ENCODE data around the gene FSCN2.
A peak's percentile ranks its signal among the peaks of the same experiment; 100 is the strongest.
"Not testable (repeated sequence)": the region's sequence is repeated elsewhere in the genome, so short reads cannot be mapped to it uniquely, and the experiment has no call there.

Gene FSCN2

DNA sequence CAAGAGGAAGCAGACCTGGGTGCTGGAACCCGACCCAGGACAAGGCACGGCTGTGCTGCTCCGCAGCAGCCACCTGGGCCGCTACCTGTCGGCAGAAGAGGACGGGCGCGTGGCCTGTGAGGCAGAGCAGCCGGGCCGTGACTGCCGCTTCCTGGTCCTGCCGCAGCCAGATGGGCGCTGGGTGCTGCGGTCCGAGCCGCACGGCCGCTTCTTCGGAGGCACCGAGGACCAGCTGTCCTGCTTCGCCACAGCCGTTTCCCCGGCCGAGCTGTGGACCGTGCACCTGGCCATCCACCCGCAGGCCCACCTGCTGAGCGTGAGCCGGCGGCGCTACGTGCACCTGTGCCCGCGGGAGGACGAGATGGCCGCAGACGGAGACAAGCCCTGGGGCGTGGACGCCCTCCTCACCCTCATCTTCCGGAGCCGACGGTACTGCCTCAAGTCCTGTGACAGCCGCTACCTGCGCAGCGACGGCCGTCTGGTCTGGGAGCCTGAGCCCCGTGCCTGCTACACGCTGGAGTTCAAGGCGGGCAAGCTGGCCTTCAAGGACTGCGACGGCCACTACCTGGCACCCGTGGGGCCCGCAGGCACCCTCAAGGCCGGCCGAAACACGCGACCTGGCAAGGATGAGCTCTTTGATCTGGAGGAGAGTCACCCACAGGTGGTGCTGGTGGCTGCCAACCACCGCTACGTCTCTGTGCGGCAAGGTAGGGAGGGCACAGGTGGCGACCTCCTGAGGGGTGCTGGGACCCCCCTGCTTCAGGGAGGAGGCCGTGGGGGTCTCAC lies 667 bp downstream of the FSCN2 start:
- peak; percentile 53 for DNase-seq

DNA sequence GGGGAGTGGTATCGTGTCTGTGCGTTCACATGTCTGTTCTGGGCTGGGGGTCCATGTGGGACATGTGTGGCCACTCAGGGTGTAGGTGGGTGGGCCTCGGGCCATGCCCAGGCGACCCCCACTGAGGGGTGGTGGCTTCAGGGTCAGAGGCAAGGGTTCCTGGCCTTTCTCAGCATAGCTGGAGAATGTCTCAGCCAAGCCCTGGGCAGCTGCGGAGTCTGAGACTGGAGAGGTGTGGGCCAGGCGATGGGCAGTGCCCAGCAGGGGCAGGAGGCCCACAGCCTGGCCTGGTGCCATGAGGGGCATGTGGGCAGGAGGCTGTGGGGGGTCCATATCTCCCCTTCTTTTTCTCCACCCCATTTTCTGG lies 1.2 kb downstream of the FSCN2 start:
- DNase-seq = no peak

DNA sequence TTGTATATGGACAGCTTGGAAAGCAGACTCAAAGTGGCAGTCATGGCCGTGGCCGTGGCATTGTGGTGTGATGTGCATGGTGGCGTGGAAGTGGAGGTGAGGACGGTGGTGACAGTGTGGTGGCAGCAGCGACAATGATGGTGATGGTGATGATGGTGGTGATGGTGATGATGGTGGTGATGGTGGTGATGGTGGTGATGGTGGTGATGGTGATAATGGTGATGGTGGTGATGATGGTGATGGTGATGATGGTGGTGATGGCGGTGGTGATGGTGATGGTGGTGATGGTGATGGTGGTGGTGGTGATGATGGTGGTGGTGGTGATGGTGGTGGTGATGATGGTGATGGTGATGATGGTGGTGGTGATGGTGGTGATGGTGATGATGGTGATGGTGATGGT lies 2.8 kb downstream of the FSCN2 start:
- DNase-seq = not testable (repeated sequence)

DNA sequence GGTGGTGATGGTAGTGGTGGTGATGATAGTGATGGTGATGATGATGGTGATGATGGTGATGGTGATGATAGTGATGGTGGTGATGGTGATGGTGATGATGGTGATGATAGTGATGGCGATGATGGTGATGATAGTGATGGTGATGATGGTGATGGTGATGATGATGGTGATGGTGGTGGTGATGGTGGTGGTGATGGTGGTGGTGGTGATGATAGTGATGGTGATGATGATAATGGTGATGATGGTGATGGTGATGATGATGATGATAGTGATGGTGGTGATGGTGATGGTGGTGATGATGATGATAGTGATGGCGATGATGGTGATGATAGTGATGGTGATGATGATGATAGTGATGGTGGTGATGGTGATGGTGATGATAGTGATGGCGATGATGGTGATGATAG lies 3.8 kb downstream of the FSCN2 start:
- not testable (repeated sequence) for DNase-seq

- no peak for DNase-seq
Measured at GRCh38 chr17:81532490-81533287, 4.5 kb downstream of the FSCN2 start.

GRCh38 chr17:81533339-81534141 lies 5.4 kb downstream of the FSCN2 start:
- no peak for DNase-seq

DNA sequence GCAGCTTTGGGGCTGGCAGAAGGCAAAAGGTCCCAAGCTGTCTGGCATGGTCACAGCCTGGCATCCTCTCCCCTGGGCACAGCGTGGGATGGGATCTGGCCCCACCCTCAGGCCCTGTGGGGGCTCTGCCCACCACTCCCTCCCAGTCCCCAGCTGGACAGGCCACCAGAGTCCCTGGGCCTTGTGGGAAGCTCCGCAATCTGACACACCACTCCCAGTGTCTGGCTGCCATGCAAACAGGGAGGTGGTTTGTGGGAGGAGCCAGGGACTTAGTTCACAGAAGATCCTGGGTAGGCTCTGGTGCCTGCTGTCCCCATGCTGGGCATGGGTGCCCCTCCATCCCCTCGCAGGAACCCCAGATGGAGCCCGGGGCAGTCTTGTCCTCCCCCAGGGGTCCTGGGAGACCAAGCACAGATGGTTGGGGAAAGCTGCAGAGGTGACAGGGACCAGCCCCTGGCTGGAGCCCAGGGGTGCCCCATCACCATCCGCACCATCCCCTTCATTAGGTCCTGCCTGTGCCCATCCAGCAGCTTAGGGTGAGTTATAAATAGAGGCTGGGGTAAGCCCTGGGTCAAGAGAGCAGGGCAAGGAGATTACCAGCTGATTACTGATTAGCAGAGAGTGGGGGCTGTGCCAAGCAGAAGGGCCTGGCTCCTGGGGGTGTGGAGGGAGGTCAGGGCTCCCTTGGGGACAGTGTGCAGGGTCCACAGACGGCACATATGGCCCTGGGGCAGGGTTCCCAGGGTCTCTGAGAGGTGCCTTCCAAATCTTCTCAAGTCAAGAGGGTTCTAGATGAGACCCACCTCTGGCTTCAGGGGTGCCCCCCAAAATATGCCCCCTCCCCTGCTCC lies 6.2 kb downstream of the FSCN2 start:
- no peak for DNase-seq

GRCh38 chr17:81535007-81535328 lies 6.8 kb downstream of the FSCN2 start:
- no peak for DNase-seq

GRCh38 chr17:81535480-81536298 lies 7.5 kb downstream of the FSCN2 start:
- no peak for DNase-seq

DNA sequence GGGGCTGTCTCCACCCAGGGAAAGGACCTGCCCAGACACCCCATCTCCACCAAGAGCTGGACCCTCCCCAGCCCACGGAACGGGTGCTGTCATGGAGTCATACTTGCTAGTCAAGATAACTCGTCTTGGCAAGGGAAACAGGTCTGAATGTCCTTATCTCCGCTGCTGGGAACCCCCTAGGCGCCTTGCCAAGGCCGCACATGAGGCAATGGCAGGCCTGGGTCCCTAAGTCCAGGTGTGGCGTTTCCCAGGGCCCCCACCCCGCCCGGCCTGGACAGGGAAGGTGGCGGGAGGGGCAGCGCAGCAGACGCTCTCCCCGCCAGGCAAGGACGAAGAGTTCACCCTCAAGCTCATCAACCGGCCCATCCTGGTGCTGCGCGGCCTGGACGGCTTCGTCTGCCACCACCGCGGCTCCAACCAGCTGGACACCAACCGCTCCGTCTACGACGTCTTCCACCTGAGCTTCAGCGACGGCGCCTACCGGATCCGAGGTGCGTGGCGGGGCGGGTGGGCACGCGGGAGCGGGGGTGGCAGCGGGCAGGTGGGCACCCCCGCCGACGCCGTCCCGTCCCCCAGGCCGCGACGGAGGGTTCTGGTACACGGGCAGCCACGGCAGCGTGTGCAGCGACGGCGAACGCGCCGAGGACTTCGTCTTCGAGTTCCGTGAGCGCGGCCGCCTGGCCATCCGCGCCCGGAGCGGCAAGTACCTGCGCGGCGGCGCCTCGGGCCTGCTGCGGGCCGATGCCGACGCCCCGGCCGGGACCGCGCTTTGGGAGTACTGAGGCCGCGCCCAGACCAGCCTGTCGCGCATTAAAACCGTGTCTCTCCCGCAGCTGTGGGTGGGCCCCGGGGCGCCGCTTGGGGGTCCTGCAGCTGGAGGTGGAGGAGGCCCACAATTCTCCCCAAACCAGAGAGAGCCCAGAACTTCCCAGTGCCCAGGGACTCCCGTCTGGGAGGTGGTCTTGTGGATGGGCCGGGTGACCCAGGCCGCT lies 8.4 kb downstream of the FSCN2 start:
- no peak for DNase-seq

DNA sequence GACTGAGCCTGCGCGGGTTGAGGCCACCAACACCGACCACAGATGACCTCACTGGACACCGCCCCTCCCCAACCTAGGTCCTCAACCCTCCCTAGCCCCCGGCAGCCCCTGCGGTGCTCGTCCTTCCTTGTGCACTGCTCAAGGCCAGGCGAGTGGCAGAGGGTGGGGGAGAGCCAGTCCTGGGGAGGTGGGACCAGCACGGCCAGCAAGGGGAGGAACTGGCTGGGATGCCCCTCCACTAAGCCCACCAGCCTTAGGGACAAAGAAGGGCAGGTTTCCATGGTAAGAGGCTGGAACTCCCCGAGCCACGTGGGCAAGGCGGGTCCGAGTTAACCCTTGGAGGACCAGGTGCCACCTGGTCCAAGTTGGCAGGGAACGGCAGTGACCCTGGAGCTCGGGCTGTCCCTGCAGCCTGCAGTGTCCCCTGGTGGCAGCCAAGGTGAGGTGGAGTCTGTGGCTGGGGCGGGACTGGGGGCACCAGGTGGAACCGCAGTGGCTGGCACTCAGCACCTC lies 9.2 kb downstream of the FSCN2 start:
- DNase-seq = peak; percentile 62

DNA sequence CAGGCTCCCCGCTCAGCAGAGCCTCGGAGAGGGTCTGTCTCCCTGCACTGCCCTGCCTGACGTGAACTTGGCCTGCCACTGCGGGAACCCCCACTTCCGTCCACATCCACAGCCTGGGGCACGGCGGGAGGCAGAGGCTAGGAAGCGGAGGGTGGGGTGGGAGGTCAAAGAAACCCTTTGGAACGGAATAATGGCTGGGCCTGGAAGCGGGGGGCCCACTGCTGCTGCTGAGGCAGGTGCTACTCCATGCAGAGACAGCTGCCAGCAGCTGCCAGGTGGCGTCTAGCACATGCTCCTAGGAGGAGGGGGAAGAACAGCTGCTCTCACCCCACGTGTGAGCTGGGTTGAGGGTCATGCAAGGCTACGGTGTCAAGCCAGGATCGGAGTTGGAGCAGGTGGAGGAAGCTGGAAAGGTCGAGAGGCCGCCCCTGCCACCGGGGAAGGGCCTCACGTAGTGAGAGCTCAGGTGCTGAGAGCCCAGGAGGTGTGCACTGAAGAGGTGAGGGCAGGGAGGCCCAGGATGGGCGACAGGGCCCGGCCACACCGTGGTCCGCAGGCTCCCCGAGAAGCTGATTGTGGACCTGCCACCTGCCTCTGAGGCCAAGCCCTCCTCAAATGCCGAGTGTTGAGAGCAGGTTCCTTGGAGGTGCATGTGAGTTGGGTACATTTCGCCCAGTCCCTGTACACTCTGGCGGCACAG lies 9.8 kb downstream of the FSCN2 start:
- peak; percentile 62 for DNase-seq

DNA sequence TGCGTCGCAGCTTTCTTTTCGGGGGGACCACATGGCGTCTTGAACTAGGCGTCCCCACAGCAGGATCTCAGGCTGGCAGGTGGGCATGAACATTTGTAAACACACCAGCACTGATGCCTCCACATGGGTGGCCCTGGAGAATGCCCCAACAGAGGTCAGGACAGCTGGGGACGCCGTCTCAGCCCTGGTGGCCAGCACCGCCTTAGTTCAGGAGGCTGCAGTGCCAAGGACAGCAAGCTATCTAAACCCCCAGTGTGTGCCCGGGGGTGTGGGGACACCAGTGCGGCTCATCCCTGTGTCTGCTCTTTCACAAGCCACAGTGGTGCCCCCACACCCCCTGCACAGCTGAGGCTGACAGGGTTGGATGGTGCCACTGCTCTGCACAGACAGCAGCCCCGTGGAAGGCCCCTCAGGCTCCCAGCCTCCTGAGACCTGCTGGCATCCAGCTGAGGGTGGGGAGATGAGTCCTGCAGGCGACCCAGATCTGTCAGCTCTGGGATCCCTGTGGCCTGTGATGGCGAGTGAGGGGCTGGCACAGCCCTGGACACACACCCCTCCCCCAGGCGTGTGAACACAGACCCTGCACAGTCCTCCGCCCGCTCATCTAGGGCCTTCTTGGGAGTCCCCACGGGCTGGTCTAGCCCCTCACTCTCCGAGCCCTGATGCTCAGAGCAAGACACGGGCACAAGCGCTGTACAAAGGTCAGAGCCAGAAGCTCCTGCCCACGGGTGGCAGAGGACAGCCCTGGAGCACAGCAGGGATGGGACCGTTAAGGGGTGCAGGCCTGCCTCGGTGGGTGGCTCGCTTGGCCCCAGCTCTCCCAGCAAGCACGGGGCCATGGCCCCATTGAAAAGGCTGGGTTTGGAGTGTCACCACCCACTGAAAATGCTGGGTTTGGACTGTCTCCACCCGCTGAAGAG lies 10.7 kb downstream of the FSCN2 start:
- DNase-seq = no peak

DNA sequence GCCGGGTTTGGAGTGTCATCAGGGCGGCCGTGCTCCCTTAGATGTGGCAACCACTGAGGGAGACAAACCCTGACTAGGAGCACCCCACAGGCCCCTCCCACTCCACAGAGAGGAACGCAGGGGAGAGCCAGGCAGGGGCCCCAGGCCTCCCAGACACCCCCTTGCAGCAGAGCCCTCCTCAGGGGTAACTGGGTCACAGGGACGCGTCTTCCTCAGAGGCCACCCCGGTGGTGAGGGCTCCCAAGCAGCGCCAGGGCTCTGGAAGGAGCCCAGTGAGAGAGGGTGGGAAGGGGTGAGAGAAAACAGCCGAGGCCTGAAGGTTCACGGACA lies 11.4 kb downstream of the FSCN2 start:
- no peak for DNase-seq

DNA sequence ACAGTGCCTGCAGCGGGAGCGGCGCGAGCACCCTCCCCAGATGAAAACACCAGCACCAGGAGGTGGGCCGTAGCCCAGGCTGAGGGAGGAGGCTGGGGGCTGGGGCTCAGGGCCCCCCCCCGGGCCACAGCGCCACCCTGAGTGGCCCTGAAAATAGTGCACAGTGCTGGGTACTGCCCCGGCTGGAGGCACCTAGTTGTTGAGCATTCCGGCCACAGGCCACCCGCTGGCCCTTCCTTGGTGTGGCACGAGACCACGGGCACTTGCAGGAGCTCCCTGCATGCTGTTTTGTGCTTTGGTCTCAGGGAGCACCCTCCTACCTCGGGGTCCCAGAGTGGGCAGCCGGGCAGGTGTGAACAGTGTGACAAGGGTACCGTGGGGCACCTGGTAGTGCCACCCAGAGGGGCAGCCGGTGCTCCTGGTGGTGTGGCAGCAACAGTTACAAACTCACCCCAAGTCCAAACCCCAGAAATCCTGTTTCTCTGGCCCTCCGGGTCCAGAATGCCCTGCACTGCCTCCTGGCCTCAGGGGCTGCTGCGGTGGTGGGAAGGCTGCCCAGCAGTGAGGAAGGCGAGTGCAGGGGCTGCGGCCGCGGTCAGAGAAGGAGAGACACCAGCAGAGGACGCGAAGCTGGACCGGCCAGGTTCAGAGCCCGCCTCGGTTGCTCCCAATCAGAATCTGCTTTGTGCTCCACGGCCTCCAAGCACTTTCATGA lies 11.9 kb downstream of the FSCN2 start:
- no peak for DNase-seq

DNA sequence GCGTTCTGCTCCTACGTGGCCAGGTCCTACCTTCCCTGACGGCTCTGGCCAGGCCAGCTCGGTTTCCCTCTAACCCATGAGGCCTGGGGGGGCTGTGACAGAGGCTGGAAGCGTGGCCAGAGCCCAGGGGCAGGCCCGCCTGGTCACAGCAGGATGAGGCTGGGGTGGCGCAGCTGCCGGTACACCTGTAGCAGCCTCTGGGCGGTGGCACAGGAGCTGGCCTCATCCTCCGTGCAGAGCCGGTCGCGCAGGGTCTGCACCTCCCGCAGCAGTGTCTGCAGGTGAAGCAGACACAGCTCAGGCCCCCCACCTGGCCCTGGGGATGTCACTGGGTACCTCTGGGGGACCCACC lies 12.5 kb downstream of the FSCN2 start:
- DNase-seq = no peak

GRCh38 chr17:81541123-81541522 lies 12.9 kb downstream of the FSCN2 start:
- no peak for DNase-seq
